Peyer's patch (tissue), 4 donors: Measurements from ENCODE around the gene BCL2L14.

ENCODE experiments used
- CTCF ChIP-seq, 6 experiments: fragments of 450-650 bp in 4 of 6; fragments of 200-600 bp in 2 of 6; sonication (generic) in 1 of 6; IDR thresholded peaks; one replicate each; pipeline ENCODE4 v1.5.1; 2017 to 2019; ENCODE audit warnings: antibody characterized with exemption in 6 of 6, mild to moderate bottlenecking in 3 of 6, moderate library complexity in 1 of 6
- POLR2A ChIP-seq, 2 donors: fragments of 450-650 bp; IDR thresholded peaks; one replicate each; pipeline ENCODE4 v1.5.1; 2017; ENCODE audit warnings: antibody characterized with exemption in 2 of 2, mild to moderate bottlenecking in 2 of 2, moderate library complexity in 2 of 2

GRCh38 chr12:12028668-12029402 lies 41.9 kb upstream of the BCL2L14 start:
- TF ChIP-seq CTCF (IDR thresholded peaks at IDR 0.05) = no peak
- TF ChIP-seq POLR2A (IDR thresholded peaks at IDR 0.05) = no peak
